Measurements from ENCODE around the gene FNTB.

The FNTB gene

GRCh38 chr14:64973826-64974225 lies 12.9 kb upstream of the FNTB start:
- no peak for DNase-seq (ENCODE audit: extremely low read depth in 1 of 2, low read depth in 1 of 2)

GRCh38 chr14:64974563-64974962 lies 12.1 kb upstream of the FNTB start:
- DNase-seq (ENCODE audit: extremely low read depth in 1 of 2, low read depth in 1 of 2): no peak

GRCh38 chr14:64979336-64980074 lies 7.2 kb upstream of the FNTB start:
- no peak for DNase-seq (ENCODE audit: extremely low read depth in 1 of 2, low read depth in 1 of 2)

DNA sequence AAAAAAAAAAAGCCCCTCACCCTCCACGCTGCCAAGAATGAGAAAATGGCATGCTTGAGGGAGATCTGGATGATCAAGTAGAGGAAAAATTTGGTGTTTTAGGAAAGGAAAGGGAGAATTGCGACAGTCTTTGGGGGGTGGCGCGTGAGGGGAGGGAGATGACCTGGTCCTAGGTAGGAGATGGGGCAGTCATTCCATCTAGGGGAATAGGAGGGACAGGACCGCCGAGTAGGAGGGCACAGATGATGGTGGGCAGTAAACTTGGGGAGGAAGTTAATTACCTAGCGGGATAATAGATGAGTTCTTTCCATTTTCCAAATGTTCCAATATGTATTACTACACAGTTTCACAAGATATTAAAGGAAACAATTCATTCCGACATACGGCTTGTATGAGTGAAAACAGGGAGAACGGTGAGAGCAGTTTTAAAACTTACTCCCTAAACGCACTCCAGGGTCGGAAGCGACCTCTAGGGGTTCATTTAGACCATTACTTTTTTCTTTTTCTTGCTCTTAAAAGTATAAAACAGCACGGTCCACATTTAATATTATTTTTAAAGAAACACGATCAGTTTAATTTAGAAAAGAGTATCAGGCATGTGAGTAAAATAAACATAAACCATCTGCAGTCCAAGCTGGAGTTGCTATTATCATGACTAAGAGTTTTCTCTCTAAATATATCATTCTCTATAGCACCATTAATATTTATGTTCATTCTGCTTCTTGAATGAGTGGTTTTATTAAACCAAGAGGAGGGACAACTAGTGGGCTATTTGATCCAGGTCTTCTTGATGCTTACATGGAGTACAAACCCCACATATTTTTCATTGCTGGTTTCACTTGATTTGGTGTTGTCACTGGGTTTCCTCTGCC lies 3.0 kb upstream of the FNTB start:
- DNase-seq (ENCODE audit: extremely low read depth in 1 of 2, low read depth in 1 of 2): no peak

- DNase-seq (ENCODE audit: extremely low read depth in 1 of 2, low read depth in 1 of 2): no peak
Measured at GRCh38 chr14:64987438-64987767, 708 bp downstream of the FNTB start.

DNA sequence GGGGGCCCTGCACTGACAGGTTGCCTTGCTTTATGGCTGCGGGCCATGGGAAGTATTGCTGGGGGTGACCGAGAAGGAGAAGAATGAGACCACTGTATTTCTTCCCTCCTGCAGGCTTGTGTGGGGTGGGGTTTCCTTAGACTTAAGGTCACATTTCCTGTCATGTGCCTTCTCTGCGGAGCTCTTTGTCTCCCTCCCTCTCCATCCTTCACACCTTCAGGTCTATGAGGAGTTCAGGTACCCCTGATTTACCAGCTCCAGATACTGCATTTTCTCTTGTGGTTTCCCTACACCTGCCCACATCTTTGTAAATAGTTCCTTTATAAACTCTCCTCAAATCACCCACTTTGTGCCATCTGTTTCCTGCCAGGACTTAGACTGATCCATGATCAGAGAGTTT lies 3.6 kb downstream of the FNTB start:
- no peak for DNase-seq (ENCODE audit: extremely low read depth in 1 of 2, low read depth in 1 of 2)

GRCh38 chr14:64990939-64991338 lies 4.2 kb downstream of the FNTB start:
- DNase-seq (ENCODE audit: extremely low read depth in 1 of 2, low read depth in 1 of 2): no peak

DNA sequence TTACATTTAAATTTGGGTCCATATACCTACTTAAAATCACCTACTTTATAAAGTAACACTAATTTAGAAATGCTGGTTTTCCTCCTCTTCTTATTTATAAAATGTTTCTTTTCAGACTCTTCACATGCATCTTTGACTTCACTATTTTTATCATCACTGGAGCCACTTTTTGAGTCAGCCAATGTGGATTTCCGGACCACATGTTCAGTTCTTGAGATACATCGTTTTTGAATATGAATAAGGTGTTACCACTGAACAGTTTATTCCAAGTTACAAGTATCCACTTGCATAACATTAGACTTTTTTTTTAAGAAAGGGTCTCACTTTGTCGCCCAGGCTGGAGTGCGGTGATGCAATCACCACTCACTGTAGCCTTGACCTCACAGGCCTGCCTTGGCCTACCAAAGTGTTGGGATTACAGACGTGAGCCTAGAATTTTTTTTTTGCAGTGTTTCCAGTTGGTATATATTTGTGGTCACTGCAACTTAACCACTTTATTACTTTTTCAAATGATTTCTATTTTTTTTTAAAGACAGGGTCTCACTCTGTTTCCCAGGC lies 5.7 kb downstream of the FNTB start:
- DNase-seq (ENCODE audit: extremely low read depth in 1 of 2, low read depth in 1 of 2): no peak

GRCh38 chr14:64993266-64993930 lies 6.7 kb downstream of the FNTB start:
- DNase-seq (ENCODE audit: extremely low read depth in 1 of 2, low read depth in 1 of 2): no peak

GRCh38 chr14:64994540-64994939 lies 7.8 kb downstream of the FNTB start:
- no peak for DNase-seq (ENCODE audit: extremely low read depth in 1 of 2, low read depth in 1 of 2)

- no peak for DNase-seq (ENCODE audit: extremely low read depth in 1 of 2, low read depth in 1 of 2)
Measured at GRCh38 chr14:64995291-64995690, 8.6 kb downstream of the FNTB start.

GRCh38 chr14:64997108-64997794 lies 10.6 kb downstream of the FNTB start:
- DNase-seq (ENCODE audit: extremely low read depth in 1 of 2, low read depth in 1 of 2): no peak

GRCh38 chr14:64998455-64998931 lies 11.8 kb downstream of the FNTB start:
- DNase-seq (ENCODE audit: extremely low read depth in 1 of 2, low read depth in 1 of 2): no peak

GRCh38 chr14:65000898-65001591 lies 14.3 kb downstream of the FNTB start:
- no peak for DNase-seq (ENCODE audit: extremely low read depth in 1 of 2, low read depth in 1 of 2)

DNA sequence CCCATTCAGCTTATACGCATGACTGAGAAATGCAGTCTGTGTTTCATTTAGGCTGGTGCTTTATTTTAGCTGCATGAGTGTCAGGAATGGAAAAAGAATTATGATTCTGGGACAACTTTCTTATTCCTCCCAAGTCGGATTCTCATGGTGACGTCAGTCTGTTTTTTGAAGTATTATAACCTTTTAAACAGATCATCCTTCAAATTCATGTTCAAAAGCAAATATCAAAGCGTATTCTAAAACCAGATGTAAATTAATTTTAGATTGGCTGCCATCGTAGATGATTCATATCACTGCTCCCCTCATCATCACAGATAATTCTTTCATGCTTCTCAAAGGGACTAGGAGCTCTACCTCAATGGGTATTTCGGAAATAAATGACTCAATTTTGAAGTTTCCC lies 15.0 kb downstream of the FNTB start:
- DNase-seq (ENCODE audit: extremely low read depth in 1 of 2, low read depth in 1 of 2): no peak

- no peak for DNase-seq (ENCODE audit: extremely low read depth in 1 of 2, low read depth in 1 of 2)
Measured at GRCh38 chr14:65002586-65003210, 16.0 kb downstream of the FNTB start.

DNA sequence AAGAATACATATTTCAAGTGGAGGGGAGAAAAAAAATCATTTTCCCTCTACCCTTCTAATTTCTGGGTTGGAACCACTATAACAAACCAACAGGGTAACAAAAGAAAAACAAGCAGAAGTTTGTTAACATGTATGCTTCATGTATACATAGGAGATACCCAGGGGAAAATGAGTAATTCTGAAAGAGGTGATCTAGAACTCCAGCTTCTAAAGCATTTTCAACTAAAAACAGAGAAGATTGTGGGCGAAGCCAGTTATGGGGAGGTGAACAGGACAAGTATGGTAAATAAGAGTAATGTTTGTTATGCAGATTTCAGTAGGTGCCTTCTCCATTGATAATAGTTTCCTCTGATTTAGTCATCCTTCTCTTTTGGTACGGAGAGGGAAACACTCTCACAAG lies 16.7 kb downstream of the FNTB start:
- DNase-seq (ENCODE audit: extremely low read depth in 1 of 2, low read depth in 1 of 2): no peak

DNA sequence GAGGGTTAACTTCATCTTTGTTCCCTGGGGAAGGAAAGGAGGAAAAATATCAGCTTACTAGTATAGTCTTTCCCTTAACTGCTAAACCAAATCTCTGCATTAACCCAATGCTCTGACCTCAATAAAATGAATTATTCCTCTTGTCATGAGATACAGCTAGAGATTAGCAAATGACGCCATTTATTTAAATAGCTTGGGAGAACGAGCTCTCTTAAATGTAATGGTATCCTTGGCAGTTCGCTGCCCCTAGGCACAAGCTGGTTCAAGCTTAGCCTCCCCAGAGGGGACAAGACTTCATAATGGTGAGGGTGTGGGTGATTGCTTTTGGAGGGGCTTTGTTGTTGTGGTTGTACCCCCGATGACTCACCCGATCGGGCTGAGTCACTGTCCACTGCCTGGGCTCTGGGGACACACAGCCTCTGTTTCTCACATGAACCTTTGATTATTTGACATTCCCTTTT lies 19.6 kb downstream of the FNTB start:
- no peak for DNase-seq (ENCODE audit: extremely low read depth in 1 of 2, low read depth in 1 of 2)

DNA sequence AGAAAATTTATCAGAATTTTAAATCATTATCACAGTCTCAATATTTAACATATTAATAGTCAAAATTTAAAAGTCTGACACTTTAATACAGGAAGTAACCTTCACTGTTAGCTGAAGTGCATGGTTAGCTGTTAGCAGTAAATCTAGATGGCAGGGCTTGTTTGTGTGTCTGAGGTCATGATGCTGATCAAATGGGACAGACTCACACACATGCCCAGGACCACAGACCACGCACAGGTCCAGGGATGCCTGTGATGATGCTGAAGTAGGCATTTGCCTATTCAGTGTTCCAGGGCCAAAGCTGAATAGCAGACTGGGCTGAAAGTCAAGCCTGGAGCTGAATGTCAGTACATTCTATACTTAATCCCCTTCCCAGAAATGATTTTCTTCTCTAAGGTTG lies 20.5 kb downstream of the FNTB start:
- DNase-seq (ENCODE audit: extremely low read depth in 1 of 2, low read depth in 1 of 2): no peak

Measured in activated CD8-positive, alpha-beta memory T cell treated with anti-CD3 and anti-CD28 coated beads for 1 hour (primary cell).